Measurements from ENCODE around the gene NT5DC2. TPM values are rescaled to one million over a fixed set of nuclear protein-coding genes. Genes with fewer than 3 reads are reported as not detected.
A peak's percentile ranks its signal among the peaks of the same experiment; 100 is the strongest.

Gene NT5DC2
- polyA plus RNA-seq, 12 donors: 31.8 to 163 (median 82.8) TPM; not detected in 1

DNA sequence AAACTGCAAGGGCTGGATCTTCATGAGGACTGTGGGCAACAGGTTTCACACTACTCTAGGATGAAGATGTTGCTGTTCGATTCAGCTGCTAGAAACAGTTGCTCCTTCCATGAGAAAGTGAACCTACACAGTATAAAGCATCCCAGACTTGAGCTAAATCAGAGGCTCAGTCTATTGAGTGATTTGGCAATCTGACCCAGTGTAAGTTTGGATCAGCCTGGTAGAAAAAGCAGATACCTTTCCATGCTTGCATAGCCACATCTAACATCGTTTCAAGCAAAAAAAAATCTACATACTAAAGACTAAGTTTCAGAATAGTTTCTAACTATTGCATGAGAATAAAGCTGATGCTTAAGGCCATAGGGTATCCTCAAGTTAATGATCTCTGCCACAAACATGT, 7.4 kb upstream of the NT5DC2 start:
- no peak for DNase-seq

DNA sequence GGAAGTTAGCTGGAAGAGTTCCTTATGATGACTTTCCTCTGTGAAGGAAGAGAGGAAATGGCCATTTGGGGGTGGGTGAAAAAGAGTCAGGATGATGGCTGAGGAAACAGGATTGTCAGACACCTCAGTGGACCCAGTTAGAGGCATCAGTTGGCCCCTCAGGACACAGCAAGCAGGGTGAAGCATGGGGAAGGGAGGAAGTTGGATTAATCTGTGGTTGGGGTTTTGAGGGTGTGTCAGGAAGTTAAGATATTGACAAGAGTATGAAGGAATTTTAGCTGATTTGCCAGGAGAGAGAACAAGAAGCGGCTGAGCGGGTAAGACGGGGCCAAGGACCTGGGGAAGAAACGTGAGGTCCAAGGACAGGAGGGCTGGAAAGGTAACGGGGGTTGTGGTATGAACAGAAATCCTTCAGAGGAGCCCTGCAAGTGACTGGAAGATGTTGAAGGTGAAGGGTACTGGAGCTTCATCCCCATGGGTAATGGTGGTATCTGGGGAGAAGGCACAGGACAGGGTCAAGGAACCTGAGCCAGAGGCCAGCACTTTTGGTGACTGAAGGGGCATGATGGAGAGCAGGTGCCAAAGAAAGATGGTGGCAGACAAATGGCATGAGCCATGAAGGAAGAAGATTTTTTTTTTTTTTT, 5.5 kb upstream of the NT5DC2 start:
- DNase-seq: no peak

GRCh38 chr3:52537726-52538421, 4.2 kb upstream of the NT5DC2 start:
- DNase-seq: no peak

DNA sequence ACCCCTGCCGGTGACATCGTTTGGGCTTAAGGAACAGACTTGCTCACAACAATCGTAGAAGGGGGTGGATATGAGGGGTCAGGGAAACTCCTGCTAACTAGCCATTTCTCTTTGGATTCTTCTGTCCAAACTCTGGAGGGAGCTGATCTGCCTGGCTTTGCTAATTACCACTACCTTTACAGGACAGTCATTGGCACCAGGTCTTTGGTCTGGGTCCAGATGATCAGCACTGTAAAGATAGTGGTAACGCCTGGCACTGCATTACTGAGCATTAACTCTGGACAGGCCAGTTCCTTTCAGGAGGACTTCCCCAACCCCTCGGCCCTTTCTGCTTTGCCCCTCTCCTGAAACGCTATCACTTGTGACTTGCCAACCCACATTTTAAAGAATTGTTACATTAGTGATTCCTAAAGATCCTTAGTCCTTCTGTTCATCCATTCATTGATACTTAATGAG, 3.5 kb upstream of the NT5DC2 start:
- no peak for DNase-seq

DNA sequence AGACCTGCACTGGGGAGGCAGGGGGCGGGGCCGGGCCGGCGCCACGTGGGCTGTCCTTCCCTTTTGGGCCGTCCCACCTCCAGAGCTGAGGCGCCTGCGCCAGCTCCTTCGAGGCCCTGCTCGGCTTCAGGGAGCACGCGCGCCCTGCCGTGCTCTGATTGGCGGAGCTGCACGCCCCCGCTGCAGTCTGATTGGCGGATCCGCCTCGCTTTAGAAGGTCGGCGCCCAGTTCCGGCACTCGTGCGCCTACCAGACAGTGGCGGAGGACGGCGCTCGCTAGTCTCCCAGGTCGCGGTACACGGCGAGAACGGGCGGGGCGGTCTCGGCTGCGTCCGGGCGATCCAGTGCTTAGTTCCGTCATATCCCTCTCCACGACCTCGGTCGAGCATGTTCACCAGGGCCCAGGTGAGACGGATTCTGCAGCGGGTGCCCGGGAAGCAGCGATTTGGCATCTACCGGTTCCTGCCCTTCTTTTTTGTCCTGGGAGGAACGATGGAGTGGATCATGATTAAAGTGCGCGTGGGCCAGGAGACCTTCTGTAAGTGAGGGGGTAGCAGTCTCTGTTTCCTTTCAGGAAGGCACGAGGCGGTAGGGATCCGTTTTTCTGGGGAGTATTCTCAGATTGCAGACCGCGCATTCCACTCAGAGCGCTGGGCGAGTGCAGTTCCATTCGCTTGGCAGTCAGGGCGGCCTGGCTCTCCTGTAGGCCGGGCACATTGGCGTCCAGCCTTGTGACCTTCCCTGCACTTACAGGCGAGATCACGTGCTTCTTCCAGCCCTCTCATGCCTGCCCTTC, 2.9 kb upstream of the NT5DC2 start, which contains the start of gene UQCC5:
Gene UQCC5 (plus strand): TSS at position 237 of the 796 bp plus-strand sequence. CDS start 151 bp downstream, at position 388.
- DNase-seq: peak; percentile 98

- no peak for DNase-seq
These were observed 2.4 kb upstream of the NT5DC2 start for GRCh38 chr3:52536112-52536368.

- no peak for DNase-seq
These were observed 1.9 kb upstream of the NT5DC2 start for GRCh38 chr3:52535411-52536111.

DNA sequence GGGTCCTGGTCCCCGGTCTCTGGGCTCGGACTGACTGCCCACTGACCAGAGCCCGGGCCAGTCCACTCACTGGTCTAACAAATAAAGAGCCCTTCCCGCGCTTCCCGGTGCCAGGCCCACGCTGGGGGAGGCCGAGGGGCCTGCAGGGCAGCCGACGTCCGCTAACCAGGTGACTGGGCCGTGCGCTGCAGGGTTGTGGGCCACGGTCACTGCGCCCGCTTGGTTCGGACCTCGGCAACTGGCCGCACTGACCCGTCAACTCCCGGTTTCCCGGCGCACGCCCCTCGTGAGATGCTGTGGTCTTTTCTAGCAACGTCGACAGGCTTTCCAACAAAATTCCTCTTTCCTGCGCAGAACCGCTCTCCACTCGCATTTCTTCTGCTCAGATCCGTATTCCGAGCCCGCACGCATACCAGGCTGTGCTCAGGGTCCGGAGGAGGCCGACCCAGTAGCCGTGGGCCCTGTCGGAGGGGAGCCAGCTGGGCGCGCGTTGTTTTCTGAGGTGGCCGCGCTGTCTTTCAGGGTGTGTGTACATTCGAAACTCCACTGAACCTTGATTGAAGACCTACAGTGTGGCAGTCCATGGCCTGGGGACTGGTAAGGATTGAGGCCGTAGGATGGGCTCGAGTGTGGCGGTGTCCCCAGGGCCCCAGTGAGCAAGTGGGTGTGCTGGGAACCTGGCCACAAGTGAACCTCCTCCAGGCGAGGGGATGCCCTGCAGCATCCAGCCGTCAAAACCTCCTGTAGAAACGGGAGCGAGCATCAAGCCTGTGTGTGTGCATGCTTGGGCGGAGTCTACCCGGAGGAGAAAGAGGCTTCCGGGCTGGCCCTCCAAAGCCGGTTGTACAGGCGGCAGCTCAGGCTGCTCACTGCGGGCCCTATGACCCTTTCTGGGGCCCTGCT, 875 bp upstream of the NT5DC2 start:
- no peak for DNase-seq

DNA sequence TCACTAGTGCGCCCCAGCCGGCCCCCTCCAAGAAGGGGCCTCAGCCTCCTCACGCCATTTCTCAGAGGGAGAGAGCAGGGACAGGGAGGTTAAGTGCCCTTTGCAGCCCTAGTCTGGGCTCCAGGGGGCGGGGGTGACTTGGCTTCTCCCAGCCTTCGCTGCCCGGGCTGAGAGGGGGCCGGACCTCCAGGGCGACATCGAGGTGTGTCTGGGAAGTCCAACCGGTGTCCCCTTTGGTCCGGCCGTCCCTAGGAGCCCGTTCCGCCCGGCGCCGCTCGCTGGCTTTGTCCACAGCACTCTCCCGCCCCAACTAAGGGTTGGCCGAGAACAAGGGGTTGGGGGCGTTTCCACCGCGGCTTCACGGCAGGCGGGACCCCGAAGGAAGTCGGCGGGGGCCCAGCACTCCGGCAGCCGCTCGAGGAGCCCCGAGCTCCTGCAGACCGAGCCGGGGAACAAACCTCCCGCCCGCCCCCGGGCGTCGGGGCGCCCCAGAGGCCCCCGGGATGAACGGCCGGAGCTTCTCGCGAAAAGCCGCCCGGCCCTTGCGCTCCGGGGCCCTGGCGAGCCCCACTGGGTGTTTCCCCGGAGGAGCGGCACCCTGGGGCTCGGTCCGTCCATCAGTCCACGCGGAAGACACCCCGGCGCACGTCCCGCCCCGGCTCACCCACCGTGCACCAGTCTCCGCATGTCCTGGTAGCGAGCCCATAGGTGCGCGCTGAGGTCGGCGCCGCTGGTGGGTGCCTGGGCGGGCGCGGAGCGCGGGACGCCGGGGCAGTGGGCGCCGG, 627 bp downstream of the NT5DC2 start:
- DNase-seq: no peak

DNA sequence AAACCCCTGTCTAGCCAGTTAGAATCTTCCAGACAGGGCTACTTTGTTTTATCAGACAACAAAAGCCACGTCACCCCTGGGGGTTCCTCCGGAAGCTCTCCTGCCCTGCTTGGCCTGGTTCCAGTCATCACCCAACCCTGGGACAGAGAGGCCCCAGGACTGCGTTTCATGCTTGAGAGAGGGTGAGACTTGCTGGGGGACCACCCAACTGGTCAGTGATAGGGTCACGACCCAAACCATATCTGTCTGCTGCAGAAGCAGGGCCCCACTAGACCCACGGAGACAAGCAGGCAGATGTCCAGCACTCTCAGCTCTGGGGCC, 1.2 kb downstream of the NT5DC2 start:
- no peak for DNase-seq

DNA sequence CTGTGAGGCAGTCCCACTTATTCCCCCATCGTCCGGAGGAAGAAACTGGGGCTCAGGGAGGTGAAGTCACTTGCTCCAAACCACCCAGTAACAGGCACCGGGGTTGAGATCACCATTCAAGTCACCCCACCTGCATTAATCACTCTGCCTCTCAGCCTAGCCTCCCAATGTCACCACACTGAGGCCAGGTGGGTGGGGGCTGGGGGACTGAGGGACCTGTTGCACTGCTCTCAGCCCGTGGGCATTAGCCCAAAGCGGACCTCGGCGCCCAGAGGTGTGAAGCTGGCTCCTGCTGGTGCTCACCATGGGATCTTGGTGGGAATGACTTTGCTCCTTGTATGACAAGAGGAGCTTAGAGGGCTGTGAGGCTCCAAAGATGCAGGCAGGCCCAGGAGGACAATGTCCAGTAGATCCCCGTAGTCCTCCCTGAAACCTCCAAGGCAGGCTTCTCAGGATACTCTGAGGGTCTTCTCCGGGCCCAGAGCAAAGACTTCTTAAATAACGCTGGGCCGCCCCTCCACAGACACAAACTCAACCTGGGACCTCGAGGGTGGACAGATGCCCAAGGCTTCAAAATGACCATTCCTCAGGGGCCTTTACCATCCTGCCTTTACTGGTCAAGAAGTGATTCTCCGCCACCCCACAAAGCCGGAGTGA, 1.7 kb downstream of the NT5DC2 start:
- DNase-seq: no peak

DNA sequence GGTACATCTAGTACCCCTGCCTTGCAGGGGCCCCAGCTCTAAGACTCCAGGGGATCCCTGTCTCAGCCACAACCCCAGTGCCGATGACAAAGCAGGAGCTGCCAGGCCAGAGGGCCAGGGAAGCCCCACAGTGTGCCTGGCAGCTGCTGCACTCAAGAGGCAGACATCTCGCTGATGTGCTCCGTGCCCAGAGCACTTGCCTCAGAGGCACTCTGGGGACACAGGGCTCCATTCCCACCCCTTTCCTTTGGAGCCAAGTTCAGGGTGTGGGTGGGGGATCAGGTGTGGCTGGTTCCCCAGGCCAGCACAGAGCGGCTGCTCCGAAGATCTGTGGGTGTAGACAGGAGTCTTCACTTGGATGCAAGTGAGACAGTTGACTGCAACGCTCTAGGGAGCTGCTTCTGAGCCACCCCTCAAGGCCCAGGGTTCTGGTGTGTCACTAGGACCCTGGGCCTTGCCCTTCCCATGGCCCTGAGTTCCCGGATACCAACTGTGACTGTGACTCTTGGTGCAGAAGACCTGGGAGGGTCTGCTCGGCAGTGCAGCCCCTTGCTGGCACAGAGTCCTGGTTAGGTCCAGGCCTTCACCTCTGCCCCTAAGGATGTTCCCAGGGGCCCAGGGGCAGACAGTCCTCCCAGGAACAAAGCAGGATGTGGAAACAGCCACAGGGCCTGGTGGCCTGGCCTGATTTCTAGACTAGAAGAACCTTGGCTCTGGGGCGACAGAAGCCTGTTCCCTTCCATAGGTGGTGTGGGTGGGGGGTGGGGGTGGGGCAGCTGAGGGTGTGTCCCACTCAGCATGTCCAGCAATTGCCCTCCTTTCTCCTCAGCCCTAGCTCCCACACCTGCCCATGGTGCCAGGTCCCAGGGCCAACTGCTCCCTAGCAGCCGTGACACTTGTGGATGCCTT, 2.5 kb downstream of the NT5DC2 start:
- DNase-seq: no peak

GRCh38 chr3:52529376-52530333, 4.0 kb downstream of the NT5DC2 start:
- no peak for DNase-seq

DNA sequence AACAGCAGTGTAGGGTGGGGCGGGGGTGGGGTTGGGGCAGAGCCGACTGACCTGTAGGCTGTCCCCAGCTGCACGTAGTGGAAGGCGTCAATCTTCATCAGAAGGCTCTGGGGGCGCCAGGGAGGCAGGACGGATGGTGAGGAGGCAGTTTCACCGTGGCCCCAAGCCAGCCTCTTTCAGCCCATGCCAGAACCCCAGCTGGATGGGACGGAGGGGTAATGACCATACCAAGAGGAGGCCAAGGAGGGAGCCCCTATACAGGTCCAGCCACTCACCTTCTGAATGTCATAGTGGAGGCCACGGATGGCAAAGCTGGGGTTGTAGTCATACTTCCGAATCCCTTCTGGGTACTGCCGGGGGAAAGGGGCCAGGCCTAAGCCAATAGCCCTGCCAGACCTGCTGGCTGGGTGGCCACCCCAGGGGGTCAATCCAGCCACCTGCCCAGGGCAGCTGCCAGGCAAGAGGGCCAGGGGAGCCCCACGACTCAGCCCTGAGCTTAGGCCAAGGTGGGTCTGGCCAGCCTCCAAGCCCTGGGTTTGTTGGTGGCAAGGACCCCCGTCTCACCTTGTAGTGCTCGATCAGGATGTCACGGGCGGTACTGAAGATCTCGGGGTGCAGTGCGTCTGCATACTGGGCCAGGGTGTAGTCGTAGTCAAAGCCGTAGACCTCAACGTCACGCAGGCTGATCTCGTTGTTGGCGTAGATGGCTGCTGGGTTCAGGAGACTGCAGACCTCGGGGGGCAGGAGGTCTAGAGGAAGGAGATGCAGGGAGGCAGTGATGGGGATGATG, 4.9 kb downstream of the NT5DC2 start:
- no peak for DNase-seq

DNA sequence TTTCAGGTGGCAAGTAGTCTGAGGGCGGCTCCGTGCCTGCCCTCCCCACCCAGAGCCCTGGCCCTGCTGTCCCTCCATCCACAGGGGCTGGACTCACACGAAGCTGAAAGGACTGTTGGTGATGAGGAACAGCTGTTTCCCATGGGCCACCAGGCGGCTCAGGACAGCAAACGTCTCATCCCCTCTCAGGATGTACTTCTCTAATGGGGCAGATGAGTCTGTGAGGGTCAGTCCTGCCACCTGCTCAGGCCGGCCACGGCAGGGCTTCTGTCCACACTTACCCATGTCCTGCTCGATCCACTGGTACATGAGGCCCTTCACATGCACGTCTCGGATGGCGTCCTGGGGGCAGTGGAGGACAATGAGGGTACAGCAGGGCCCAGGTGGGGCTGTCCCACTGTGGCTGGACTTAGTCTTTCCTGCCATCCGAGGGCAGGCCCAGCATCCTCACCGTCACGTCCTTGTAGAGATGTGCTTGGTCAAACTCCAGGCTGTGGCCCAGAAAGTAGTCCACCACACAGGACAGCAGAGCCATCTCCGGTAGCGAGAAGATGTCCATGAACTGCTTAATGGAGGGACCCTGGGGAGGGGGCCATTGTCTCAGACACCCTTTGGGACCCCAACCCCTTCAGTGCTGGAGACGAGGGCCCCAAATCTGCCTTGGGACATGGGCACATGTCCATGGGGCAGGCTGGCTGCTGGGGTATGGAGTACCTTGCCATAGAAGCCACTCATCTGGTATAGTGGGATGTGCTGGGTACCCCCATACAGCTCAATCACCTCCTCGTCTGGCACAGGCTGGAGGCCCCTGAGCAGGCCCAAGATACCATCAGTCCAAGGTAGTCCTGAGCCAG, 5.7 kb downstream of the NT5DC2 start:
- no peak for DNase-seq
